Kidney epithelial cell (primary cell): ENCODE data around the gene MRM2. TPM values are rescaled to one million over a fixed set of nuclear protein-coding genes. Genes with fewer than 3 reads are reported as not detected.
A peak's percentile ranks its signal among the peaks of the same experiment; 100 is the strongest.

Experiments used
- DNase-seq: peaks from one replicate; pipeline ENCODE4 v3.0.0-alpha.2; 2010; ENCODE audit warnings: low read depth
- H3K27me3 ChIP-seq: 2 replicates; pipeline ENCODE4 v1.6.0; 2011; ENCODE audit warnings: low read length; ENCODE audit not compliant: control insufficient read depth, insufficient read depth
- H3K36me3 ChIP-seq: 2 replicates; pipeline ENCODE4 v1.5.1; 2011; ENCODE audit warnings: low read length; ENCODE audit not compliant: control insufficient read depth, insufficient read depth
- H3K4me3 ChIP-seq: 2 replicates; pipeline ENCODE4 v1.5.1; 2011; ENCODE audit warnings: low read depth, mild to moderate bottlenecking, control low read depth, low read length
- CTCF ChIP-seq: IDR thresholded peaks from 2 replicates; pipeline ENCODE4 v1.5.1; 2011; ENCODE audit warnings: mild to moderate bottlenecking, moderate library complexity, low read length, control low read depth, inconsistent platforms; ENCODE audit not compliant: insufficient read depth, poor library complexity, severe bottlenecking
- total RNA-seq: library from RNA; depleted of rRNA; stranded (reverse); fragments of >200 nt; gene quantifications from 2 replicates; pipeline ENCODE4 v1.2.3, GENCODE V29; 2015

MRM2 gene
- total RNA-seq, 1 donor from 2014 or later = 26.3 TPM

GRCh38 chr7:2247141-2247995 is 5.4 kb upstream of the MRM2 start:
- no peak for DNase-seq
- H3K27me3 ChIP-seq = no peaks in the 10 kb centered on the region
- TF ChIP-seq CTCF = peak; percentile 91
- H3K36me3 ChIP-seq = no peaks in the 10 kb centered on the region
- no peak overlapping the region for H3K4me3 ChIP-seq

- Histone ChIP-seq H3K36me3 (no peaks in the 10 kb centered on the region), H3K4me3 (no peak overlapping the region), H3K27me3 (no peaks in the 10 kb centered on the region)
- DNase-seq = no peak
- no peak for TF ChIP-seq CTCF
Observed at GRCh38 chr7:2245883-2246675, 4.1 kb upstream of the MRM2 start.

GRCh38 chr7:2244404-2244995 is 2.5 kb upstream of the MRM2 start:
- Histone ChIP-seq H3K4me3 (no peak overlapping the region), H3K36me3 (no peaks in the 10 kb centered on the region), H3K27me3 (no peaks in the 10 kb centered on the region)
- no peak for DNase-seq
- TF ChIP-seq CTCF = no peak

- Histone ChIP-seq H3K36me3 (no peaks in the 10 kb centered on the region), H3K4me3 (no peak overlapping the region), H3K27me3 (no peaks in the 10 kb centered on the region)
- TF ChIP-seq CTCF = no peak
- DNase-seq = no peak
Observed at GRCh38 chr7:2243458-2243857, 1.5 kb upstream of the MRM2 start.

GRCh38 chr7:2242541-2243429 is 780 bp upstream of the MRM2 start:
- H3K36me3 ChIP-seq = no peaks in the 10 kb centered on the region

More at GRCh38 chr7:2242541-2243429, 780 bp upstream of the MRM2 start:
- Histone ChIP-seq H3K4me3 (peak overlapping the region; percentile 74), H3K27me3 (no peaks in the 10 kb centered on the region)
- no peak for TF ChIP-seq CTCF
- DNase-seq = no peak
